NCI-H2107 (cell line): ENCODE results near the gene UPK1B.
"Not testable (repeated sequence)": the region's sequence is repeated elsewhere in the genome, so short reads cannot be mapped to it uniquely, and the experiment has no call there.

Source experiments
- DNase-seq: peaks from one replicate; lab custom pipeline; 2025; lab: John Stamatoyannopoulos, UW

UPK1B gene

DNA sequence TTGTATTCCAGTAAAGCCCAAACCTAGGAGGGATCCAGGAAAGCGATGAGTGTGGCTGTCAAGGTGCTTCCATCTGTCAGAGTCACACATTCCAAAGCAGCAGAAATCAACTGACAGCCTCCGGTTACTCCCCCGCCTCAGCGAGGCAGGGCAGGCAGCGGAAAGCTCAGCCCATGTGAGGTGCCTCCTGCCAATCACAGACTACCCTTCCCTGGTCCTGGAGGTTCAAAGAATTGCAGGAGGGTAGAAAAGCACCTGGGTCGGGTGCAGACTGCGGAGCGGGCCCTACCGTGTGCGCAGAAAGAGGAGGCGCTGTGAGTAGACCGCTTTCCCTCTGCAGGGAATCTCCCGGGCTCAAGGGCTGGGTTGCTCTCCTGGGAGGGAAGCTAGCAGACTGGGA is at the start of gene UPK1B:
Gene UPK1B, plus strand, starts transcription at position 274 of the 400 bp plus-strand sequence. CDS start 13,144 bp downstream, outside the sequence.
- no peak for DNase-seq

DNA sequence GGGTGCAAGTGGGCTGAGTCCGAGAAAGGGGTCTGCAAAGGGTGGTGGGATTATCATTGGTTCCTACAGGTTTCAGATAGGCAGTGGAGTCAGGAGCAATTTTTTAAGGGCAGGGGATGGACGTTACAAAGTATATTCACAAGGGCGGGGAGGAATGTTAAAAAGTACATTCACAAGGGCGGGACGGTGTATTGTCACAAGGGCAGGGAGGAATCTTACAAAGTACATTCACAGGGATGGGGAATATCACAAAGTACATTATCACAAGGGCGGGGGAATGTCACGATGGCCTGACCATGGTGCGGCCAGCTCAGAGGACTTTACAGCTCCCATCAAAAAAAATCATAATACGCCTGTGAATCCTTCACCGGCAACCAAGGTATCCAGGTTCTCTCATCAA is 48.1 kb upstream of the UPK1B start:
- DNase-seq: no peak

DNA sequence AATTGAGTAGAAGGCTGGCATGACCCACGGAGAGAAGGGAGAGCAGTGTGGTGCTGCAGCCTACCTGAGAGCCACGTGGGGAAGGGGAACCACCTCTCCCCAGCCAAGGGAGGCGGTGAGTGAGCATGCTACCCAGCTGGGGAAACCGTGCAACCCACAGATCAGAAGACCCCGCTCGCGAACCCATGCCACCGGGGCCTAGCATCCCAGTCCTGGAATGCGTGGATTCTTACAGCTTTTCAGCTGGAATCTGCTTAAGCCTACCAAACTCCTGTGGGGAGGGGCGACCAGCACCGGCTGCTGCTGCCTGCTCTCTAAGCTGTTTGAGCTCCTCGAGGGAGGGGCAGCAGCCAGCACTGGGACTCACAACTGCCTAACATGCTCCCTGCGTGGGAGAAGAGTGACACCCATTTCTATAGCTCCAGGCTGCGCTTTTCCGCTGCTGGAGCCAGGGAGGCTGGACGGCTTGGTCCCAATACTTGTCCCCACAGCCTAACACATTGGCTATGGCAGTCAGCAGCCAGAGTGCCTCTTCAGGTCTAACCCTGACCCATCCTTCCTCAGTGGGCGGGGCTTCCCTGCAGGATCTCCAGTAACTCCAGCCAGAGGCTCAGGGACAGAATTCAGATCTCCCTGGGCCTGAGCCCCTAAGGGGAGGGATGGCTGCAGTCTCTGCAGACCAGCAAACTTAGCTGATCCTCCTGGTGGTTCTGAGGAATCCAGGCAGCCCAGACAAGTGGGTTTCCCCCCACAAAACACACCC is 47.5 kb upstream of the UPK1B start:
- DNase-seq: no peak

DNA sequence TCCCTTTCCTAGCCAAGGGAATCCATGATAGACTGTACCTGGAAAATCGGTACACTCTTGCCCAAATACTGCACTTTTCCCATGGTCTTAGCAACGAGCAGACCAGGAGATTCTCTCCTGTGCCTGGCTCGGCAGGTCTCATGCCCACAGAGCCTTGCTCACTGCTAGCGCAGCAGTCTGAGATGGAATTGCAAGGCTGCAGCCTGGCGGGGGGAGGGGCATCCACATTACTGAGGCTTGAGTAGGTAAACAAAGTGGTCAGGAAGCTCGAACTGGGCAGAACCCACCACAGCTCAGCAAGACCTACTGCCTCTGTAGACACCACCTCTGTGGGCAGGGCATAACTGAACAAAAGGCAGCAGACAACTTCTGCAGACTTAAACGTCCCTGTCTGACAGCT is 43.1 kb upstream of the UPK1B start:
- not testable (repeated sequence) for DNase-seq

- DNase-seq: not testable (repeated sequence)
Measured at GRCh38 chr3:119132291-119132690, 41.1 kb upstream of the UPK1B start.

DNA sequence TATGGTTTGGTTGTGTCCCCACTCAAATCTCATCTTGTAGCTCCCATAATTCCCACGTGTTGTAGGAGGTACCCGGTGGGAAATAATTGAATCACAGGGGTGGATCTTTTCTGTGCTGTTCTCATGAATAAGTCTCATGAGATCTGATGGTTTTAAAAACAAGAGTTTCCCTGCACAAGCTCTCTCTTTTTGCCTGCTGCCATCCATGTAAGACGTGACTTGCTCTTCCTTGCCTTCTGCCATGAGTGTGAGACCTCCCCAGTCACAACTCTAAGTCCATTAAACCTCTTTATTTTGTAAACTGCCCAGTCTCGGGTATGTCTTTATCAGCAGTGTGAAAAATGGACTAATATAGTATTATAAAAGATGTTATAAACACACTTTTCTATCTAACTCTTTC is 34.0 kb upstream of the UPK1B start:
- DNase-seq: not testable (repeated sequence)

GRCh38 chr3:119140466-119140865 is 32.9 kb upstream of the UPK1B start:
- no peak for DNase-seq

DNA sequence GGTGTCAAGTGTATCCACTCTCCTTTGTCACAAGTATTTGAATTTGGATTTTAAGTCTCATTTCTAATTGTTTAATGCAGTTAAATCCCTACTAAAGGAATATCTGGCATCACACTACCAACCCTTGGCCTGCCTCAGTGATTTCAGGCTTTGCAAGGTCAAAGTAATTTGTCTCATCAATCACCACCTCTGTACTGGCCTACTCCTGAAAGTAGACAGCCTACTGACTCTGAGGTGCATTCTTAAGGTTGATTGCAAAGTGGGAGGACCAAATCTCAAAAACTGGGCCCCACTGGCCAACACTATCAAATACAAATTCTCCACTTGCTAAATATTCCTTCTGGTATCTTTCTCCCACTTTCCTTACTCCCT is 28.3 kb upstream of the UPK1B start:
- no peak for DNase-seq

GRCh38 chr3:119145500-119146167 is 27.8 kb upstream of the UPK1B start, which contains the start of gene TEX55:
Gene TEX55, plus strand, starts transcription at chr3:119146165. Its CDS starts 25 bp downstream, at chr3:119146190.
- DNase-seq: peak; percentile 48

GRCh38 chr3:119146578-119147375 is 26.6 kb upstream of the UPK1B start:
- DNase-seq: no peak

DNA sequence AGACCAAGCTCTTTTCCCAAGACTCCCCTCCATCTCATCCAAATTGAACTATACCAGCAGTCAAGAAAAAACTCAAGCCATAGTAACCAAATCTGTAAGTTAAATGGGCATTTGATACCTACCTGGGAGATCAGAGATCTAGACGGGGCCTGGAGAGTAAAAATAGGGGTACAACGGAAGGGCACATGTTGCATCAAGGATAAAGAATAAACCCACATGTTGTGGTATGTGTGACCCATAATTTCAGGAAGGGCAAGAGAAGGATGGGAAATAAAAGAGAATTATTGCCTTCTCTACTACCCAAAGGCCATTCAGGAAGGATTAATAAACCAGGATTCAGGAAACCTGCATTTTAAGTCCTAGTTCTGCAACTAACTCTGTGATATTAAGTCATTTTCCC is 25.9 kb upstream of the UPK1B start:
- DNase-seq: no peak

GRCh38 chr3:119148493-119149180 is 24.8 kb upstream of the UPK1B start:
- no peak for DNase-seq

GRCh38 chr3:119149484-119149883 is 23.9 kb upstream of the UPK1B start:
- DNase-seq: no peak

- no peak for DNase-seq
Measured at GRCh38 chr3:119156868-119157267, 16.5 kb upstream of the UPK1B start.

DNA sequence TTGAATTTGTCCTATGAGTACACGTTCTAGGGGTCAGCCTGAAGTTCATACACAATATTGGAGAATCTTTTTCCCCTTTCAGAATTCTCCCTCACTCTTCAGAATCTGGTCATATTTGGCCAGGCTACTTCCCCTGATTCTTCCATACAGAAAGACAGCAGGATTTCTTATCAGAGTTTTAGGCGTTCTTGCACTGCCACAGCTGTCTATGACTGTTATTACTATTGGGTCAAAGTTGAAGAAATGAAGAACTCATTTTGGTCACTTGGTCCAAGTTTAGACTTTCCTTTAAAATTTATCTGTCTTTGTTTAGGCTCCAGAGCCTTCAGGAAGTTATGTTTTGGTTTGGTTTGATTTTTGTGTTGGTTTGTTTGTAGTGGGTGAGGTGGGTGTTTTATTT is 15.4 kb upstream of the UPK1B start:
- DNase-seq: no peak

DNA sequence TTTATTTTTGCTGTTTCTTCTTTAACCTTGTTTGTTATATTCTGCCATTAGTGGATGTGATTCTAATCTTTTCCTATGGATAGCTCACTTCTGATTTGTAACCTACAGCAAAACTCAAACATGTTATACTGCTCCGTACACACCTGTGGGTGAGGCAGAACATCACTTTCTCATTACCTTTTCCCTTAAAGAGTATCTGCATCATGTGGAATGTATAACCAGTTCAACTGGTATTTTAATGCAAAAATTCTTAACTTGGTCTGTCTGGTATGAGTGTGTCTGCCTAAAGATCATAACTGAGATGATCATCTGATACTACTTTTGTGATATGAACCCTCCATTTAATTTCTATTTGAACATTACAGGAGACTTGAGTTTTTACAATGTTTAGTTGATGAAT is 13.0 kb upstream of the UPK1B start:
- no peak for DNase-seq

- no peak for DNase-seq
Measured at GRCh38 chr3:119160815-119161214, 12.6 kb upstream of the UPK1B start.

GRCh38 chr3:119161240-119161639 is 12.2 kb upstream of the UPK1B start:
- DNase-seq: no peak

DNA sequence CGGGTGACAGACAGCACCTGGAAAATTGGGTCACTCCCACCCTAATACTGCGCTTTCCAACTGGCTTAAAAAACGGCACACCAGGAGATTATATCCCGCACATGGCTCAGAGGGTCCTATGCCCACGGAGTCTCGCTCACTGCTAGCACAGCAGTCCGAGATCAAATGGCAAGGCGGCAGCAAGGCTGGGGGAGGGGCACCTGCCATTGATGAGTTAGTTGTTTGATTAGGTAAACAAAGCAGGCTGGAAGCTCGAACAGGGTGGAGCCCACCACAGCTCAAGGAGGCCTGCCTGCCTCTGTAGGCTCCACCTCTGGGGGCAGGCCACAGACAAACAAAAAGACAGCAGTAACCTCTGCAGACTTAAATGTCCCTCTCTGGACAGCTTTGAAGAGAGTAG is 8.7 kb upstream of the UPK1B start:
- not testable (repeated sequence) for DNase-seq

DNA sequence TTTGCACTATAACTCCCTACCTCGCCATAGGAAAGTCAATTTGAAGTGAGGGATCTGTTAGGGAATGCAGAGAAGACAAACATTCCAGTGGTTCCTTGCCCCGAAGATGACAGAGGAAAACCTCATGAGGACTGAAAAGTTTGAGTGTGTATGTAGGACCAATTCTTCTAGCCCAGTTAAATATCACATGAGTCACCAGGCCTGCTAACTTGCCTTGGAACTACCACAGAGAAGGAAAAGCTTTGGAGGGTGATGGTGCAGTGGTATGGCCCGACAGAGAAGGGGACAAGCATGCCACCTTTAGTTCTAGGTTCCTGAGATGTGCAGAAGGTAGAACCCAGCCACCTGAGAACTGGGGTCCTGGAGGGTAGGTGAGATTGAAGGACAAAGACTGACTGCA is 2.6 kb upstream of the UPK1B start:
- DNase-seq: no peak

- DNase-seq: no peak
Measured at GRCh38 chr3:119175872-119176756, 2.7 kb downstream of the UPK1B start.
